ENCODE data around the gene IPO4.

IPO4 gene

GRCh38 chr14:24196071-24197055 lies 7.7 kb upstream of the IPO4 start:
- Histone ChIP-seq H3K9me3 (ENCODE audit: control insufficient read depth, low read length) (no peaks in the 10 kb centered on the region), H3K4me3 (ENCODE audit: low read length) (peak overlapping the region; percentile 58), H3K4me1 (ENCODE audit: control insufficient read depth, insufficient read depth, low read length) (peaks cover 22% of the 10 kb centered on the region), H3K27me3 (ENCODE audit: control insufficient read depth, insufficient read depth, low read length) (no peaks in the 10 kb centered on the region), H3K36me3 (ENCODE audit: control insufficient read depth, insufficient read depth, low read length) (no peaks in the 10 kb centered on the region), H3K9ac (ENCODE audit: low read length) (peak overlapping the region; percentile 95)

DNA sequence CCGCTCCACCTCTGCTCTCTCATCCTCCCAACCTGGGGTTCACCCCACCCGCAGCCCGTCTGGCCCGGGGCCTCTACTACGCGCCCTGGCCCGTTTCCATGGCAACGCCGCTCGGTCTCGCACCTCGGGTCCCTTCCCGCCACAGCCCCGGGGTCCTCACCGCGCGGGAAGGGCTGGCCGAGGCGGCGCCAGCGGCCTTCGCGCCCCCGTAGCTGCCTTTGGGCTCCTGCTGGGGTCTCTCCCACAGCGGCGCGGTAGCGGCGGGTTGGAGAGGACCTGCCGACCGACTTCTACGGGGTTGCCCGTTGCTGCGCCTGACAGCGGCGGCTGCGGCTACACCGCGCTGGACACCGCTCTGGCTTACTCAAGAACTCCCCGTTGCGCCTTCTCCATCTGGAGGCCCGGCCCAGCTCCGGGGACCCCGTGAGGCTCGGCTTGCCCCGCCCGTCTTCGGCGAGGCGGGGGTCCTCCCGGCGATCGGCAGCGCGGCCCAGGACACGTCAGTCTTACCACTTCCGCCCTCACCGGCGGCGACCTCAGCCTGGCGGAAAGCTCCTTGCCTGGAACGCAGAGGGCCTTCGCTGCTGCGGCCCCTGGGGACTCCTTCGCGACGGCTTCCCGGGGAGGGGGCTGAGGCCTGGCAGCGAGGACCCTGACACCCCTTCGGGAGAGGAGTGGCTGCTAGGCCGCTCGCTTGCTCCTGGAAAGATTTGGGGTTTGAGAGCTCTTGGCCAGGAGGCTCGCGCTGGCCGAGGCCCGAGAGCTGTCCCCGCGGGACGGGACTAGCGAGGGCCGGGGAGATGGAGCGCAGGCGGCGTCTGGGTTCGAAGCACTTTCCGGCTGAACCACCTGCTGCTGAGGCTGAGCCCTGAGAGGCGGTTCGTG lies 6.8 kb upstream of the IPO4 start, which contains the start of gene TM9SF1:
Gene TM9SF1 (minus strand): TSS at position 256 of the 885 bp plus-strand sequence. CDS start 422 bp downstream, outside the sequence.
- Histone ChIP-seq H3K9ac (ENCODE audit: low read length) (peak within 1 kb of the TSS; percentile 95), H3K4me3 (ENCODE audit: low read length) (peak within 1 kb of the TSS; percentile 58), H3K4me1 (ENCODE audit: control insufficient read depth, insufficient read depth, low read length) (peaks cover 22% of the 10 kb centered on the region), H3K9me3 (ENCODE audit: control insufficient read depth, low read length) (no peaks in the 10 kb centered on the region), H3K27me3 (ENCODE audit: control insufficient read depth, insufficient read depth, low read length) (no peaks in the 10 kb centered on the region), H3K36me3 (ENCODE audit: control insufficient read depth, insufficient read depth, low read length) (no peaks in the 10 kb centered on the region)

GRCh38 chr14:24194873-24195185 lies 6.2 kb upstream of the IPO4 start:
- peak overlapping the region; percentile 95 for H3K9ac ChIP-seq (ENCODE audit: low read length)
- peaks cover 22% of the 10 kb centered on the region for H3K4me1 ChIP-seq (ENCODE audit: control insufficient read depth, insufficient read depth, low read length)
- H3K9me3 ChIP-seq (ENCODE audit: control insufficient read depth, low read length) = no peaks in the 10 kb centered on the region
- H3K4me3 ChIP-seq (ENCODE audit: low read length) = peak overlapping the region; percentile 58
- no peaks in the 10 kb centered on the region for H3K36me3 ChIP-seq (ENCODE audit: control insufficient read depth, insufficient read depth, low read length)
- H3K27me3 ChIP-seq (ENCODE audit: control insufficient read depth, insufficient read depth, low read length) = no peaks in the 10 kb centered on the region

GRCh38 chr14:24194186-24194872 lies 5.7 kb upstream of the IPO4 start:
- Histone ChIP-seq H3K4me1 (ENCODE audit: control insufficient read depth, insufficient read depth, low read length) (peaks cover 22% of the 10 kb centered on the region), H3K4me3 (ENCODE audit: low read length) (peak overlapping the region; percentile 58), H3K9ac (ENCODE audit: low read length) (peak overlapping the region; percentile 95), H3K9me3 (ENCODE audit: control insufficient read depth, low read length) (no peaks in the 10 kb centered on the region), H3K36me3 (ENCODE audit: control insufficient read depth, insufficient read depth, low read length) (no peaks in the 10 kb centered on the region), H3K27me3 (ENCODE audit: control insufficient read depth, insufficient read depth, low read length) (no peaks in the 10 kb centered on the region)

GRCh38 chr14:24192933-24193332 lies 4.3 kb upstream of the IPO4 start:
- H3K4me1 ChIP-seq (ENCODE audit: control insufficient read depth, insufficient read depth, low read length) = peaks cover 26% of the 10 kb centered on the region
- H3K9ac ChIP-seq (ENCODE audit: low read length) = no peak overlapping the region
- no peaks in the 10 kb centered on the region for H3K9me3 ChIP-seq (ENCODE audit: control insufficient read depth, low read length)
- no peaks in the 10 kb centered on the region for H3K36me3 ChIP-seq (ENCODE audit: control insufficient read depth, insufficient read depth, low read length)
- H3K4me3 ChIP-seq (ENCODE audit: low read length) = no peak overlapping the region
- no peaks in the 10 kb centered on the region for H3K27me3 ChIP-seq (ENCODE audit: control insufficient read depth, insufficient read depth, low read length)

- Histone ChIP-seq H3K27me3 (ENCODE audit: control insufficient read depth, insufficient read depth, low read length) (no peaks in the 10 kb centered on the region), H3K4me1 (ENCODE audit: control insufficient read depth, insufficient read depth, low read length) (peaks cover 14% of the 10 kb centered on the region), H3K9me3 (ENCODE audit: control insufficient read depth, low read length) (no peaks in the 10 kb centered on the region), H3K4me3 (ENCODE audit: low read length) (no peak overlapping the region), H3K9ac (ENCODE audit: low read length) (no peak overlapping the region), H3K36me3 (ENCODE audit: control insufficient read depth, insufficient read depth, low read length) (peaks cover 10% of the 10 kb centered on the region)
Measured at GRCh38 chr14:24190416-24190815, 1.8 kb upstream of the IPO4 start.

GRCh38 chr14:24189460-24189859 lies 844 bp upstream of the IPO4 start:
- H3K4me1 ChIP-seq (ENCODE audit: control insufficient read depth, insufficient read depth, low read length) = peaks cover 9% of the 10 kb centered on the region
- H3K36me3 ChIP-seq (ENCODE audit: control insufficient read depth, insufficient read depth, low read length) = peaks cover 10% of the 10 kb centered on the region
- no peaks in the 10 kb centered on the region for H3K9me3 ChIP-seq (ENCODE audit: control insufficient read depth, low read length)
- H3K27me3 ChIP-seq (ENCODE audit: control insufficient read depth, insufficient read depth, low read length) = no peaks in the 10 kb centered on the region
- H3K4me3 ChIP-seq (ENCODE audit: low read length) = no peak overlapping the region
- H3K9ac ChIP-seq (ENCODE audit: low read length) = no peak overlapping the region

DNA sequence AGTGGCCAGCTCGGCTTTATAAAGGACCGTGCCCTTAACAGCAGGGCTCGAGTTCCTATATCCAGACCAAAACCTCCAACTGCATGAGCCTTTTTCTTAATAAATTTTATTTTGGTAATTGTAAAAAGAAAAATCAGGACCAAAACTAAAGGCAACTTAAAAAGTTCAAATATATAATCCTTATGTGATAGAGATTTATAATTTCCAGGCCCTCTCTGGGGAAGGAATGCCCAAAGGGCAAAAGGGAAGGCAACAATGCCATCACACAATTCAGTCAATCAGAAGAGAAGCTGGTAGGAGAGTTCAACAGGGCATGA lies 401 bp upstream of the IPO4 start:
- Histone ChIP-seq H3K36me3 (ENCODE audit: control insufficient read depth, insufficient read depth, low read length) (peaks cover 10% of the 10 kb centered on the region), H3K9ac (ENCODE audit: low read length) (peak overlapping the region; percentile 29), H3K9me3 (ENCODE audit: control insufficient read depth, low read length) (no peaks in the 10 kb centered on the region), H3K4me1 (ENCODE audit: control insufficient read depth, insufficient read depth, low read length) (peaks cover 6% of the 10 kb centered on the region), H3K4me3 (ENCODE audit: low read length) (peak overlapping the region; percentile 51), H3K27me3 (ENCODE audit: control insufficient read depth, insufficient read depth, low read length) (no peaks in the 10 kb centered on the region)

DNA sequence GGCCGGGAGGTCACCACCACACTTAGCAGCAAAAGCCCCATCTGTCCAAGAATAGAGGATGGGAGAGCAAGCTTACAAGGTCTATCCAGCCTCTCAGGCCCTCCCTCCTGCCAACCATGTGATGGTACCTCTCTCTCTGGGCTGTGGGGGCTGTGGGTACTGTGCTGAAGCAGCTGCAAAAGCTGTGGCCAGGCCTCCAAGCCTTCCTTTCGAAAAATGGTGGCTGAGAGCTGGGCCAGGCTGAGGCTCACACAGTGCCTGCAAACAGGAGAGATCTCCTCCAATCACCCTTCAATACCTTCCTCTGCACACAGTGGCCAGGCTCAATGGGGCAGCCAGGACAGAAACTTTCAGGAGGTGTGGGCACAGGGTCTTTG lies 1.1 kb downstream of the IPO4 start:
- Histone ChIP-seq H3K4me3 (ENCODE audit: low read length) (no peak overlapping the region), H3K9ac (ENCODE audit: low read length) (peak overlapping the region; percentile 29), H3K36me3 (ENCODE audit: control insufficient read depth, insufficient read depth, low read length) (peaks cover 10% of the 10 kb centered on the region), H3K27me3 (ENCODE audit: control insufficient read depth, insufficient read depth, low read length) (no peaks in the 10 kb centered on the region), H3K4me1 (ENCODE audit: control insufficient read depth, insufficient read depth, low read length) (peaks cover 6% of the 10 kb centered on the region), H3K9me3 (ENCODE audit: control insufficient read depth, low read length) (no peaks in the 10 kb centered on the region)

DNA sequence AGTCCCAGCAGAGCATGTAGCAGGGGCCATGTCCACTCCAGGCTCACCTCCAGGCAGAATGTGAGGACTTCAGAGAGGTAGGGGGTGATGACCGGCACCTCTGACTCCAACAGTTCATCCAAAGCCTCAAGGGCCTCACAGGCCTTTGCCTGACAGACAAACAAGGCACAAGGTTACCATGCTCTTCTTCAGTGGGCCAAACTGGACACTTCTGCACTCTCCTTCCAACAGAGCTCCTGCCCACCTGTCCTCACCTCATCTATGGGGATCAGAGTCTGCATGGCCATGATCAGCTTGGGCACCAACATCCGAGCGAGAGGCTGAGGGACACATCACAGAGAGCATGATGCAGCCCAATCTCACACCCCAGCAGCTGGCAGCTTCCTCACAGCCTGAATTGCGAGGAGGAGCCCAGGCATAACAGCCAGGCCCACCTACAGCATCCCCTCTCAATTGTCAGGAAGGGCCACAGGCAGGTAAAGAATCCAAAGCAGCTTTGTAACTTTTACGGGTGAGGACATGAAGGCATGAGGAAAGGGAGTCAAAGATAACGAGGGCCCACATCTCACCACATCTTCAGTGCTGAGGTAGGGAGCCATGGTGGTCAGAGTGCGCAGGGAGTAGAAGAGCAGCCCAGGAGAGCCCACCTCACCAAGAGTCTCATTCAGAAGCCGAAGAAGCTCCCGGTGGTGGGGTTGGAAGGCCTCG lies 1.6 kb downstream of the IPO4 start:
- H3K9me3 ChIP-seq (ENCODE audit: control insufficient read depth, low read length) = no peaks in the 10 kb centered on the region
- H3K27me3 ChIP-seq (ENCODE audit: control insufficient read depth, insufficient read depth, low read length) = no peaks in the 10 kb centered on the region
- H3K4me1 ChIP-seq (ENCODE audit: control insufficient read depth, insufficient read depth, low read length) = peaks cover 6% of the 10 kb centered on the region
- no peak overlapping the region for H3K4me3 ChIP-seq (ENCODE audit: low read length)
- no peak overlapping the region for H3K9ac ChIP-seq (ENCODE audit: low read length)
- peaks cover 10% of the 10 kb centered on the region for H3K36me3 ChIP-seq (ENCODE audit: control insufficient read depth, insufficient read depth, low read length)

GRCh38 chr14:24185741-24186140 lies 2.9 kb downstream of the IPO4 start:
- H3K9me3 ChIP-seq (ENCODE audit: control insufficient read depth, low read length) = no peaks in the 10 kb centered on the region
- H3K4me1 ChIP-seq (ENCODE audit: control insufficient read depth, insufficient read depth, low read length) = peaks cover 6% of the 10 kb centered on the region
- no peaks in the 10 kb centered on the region for H3K27me3 ChIP-seq (ENCODE audit: control insufficient read depth, insufficient read depth, low read length)
- H3K36me3 ChIP-seq (ENCODE audit: control insufficient read depth, insufficient read depth, low read length) = peaks cover 10% of the 10 kb centered on the region
- no peak overlapping the region for H3K9ac ChIP-seq (ENCODE audit: low read length)
- H3K4me3 ChIP-seq (ENCODE audit: low read length) = no peak overlapping the region
